PC-9 (cell line): ENCODE results near the gene SLPI. TPM values are rescaled to one million over a fixed set of nuclear protein-coding genes. Genes with fewer than 3 reads are reported as not detected.

Source experiments
- BruUV-seq: library from RNA; stranded (reverse); fragments of 400-500 nt; replicated peaks from 2 replicates; lab custom pipeline; 2021; lab: Mats Ljungman, UMichigan
- CTCF ChIA-PET: fragments of 300-600 bp; sonication (Branson Sonifier 250); formaldehyde crosslinking; loops from one replicate; lab custom pipeline; 2022; ENCODE audit warnings: antibody characterized with exemption; lab: Charles Lee
- POLR2A ChIA-PET: fragments of 300-600 bp; sonication (Branson Sonifier 250); formaldehyde crosslinking; loops from one replicate; lab custom pipeline; 2022; ENCODE audit warnings: antibody characterized with exemption; ENCODE audit not compliant: unreplicated experiment; lab: Charles Lee
- DNase-seq, 2 experiments: peaks; one replicate each; pipeline versions ENCODE4 v3.0.0 to v3.0.0-alpha.2; 2015 to 2022; ENCODE audit warnings: mixed read lengths in 1 of 2
- H2AFZ ChIP-seq: fragments of 200-600 bp; sonication (generic); 2 replicates; pipeline ENCODE4 v1.8.1; 2017; ENCODE audit warnings: antibody characterized with exemption
- H3F3A ChIP-seq: fragments of 200-600 bp; sonication (generic); 2 replicates; pipeline ENCODE4 v1.8.1; 2017; ENCODE audit warnings: antibody characterized with exemption, mild to moderate bottlenecking, low read depth; ENCODE audit not compliant: insufficient read depth
- H3K27ac ChIP-seq: fragments of 200-600 bp; sonication (generic); 2 replicates; pipeline ENCODE4 v1.6.1; 2016; ENCODE audit warnings: mixed run types
- H3K27me3 ChIP-seq: fragments of 200-600 bp; sonication (generic); 2 replicates; pipeline ENCODE4 v1.6.1; 2016; ENCODE audit warnings: low read depth, mixed run types; ENCODE audit not compliant: insufficient read depth
- H3K36me3 ChIP-seq: fragments of 200-600 bp; sonication (generic); 2 replicates; pipeline ENCODE4 v1.6.1; 2016; ENCODE audit warnings: low read depth, mixed run types
- H3K4me1 ChIP-seq: fragments of 200-600 bp; sonication (generic); replicated peaks from 2 replicates; pipeline ENCODE4 v1.6.1; 2016; ENCODE audit warnings: mixed run types; ENCODE audit not compliant: insufficient read depth
- H3K4me2 ChIP-seq: fragments of 200-600 bp; sonication (generic); 2 replicates; pipeline ENCODE4 v1.6.1; 2017; ENCODE audit warnings: mixed run types
- H3K4me3 ChIP-seq: fragments of 200-600 bp; sonication (generic); 2 replicates; pipeline ENCODE4 v1.6.1; 2016; ENCODE audit warnings: mixed run types
- H3K79me2 ChIP-seq: fragments of 200-600 bp; sonication (generic); 2 replicates; pipeline ENCODE4 v1.6.1; 2017; ENCODE audit warnings: low read depth, mixed run types
- H3K9me2 ChIP-seq: fragments of 200-600 bp; sonication (generic); 2 replicates; pipeline ENCODE4 v1.8.1; 2017; ENCODE audit warnings: mild to moderate bottlenecking; ENCODE audit not compliant: insufficient read depth
- H3K9me3 ChIP-seq: fragments of 200-600 bp; sonication (generic); 2 replicates; pipeline ENCODE4 v1.8.1; 2016; ENCODE audit warnings: low read depth; ENCODE audit not compliant: insufficient read depth
- H4K20me1 ChIP-seq: fragments of 200-600 bp; sonication (generic); 2 replicates; pipeline ENCODE4 v1.8.1; 2017; ENCODE audit not compliant: insufficient read depth
- EZH2 ChIP-seq: fragments of 200-600 bp; sonication (generic); IDR thresholded peaks from 2 replicates; pipeline ENCODE4 v1.8.0; 2017; ENCODE audit warnings: antibody characterized with exemption, low read depth
- intact Hi-C: fragments of 100-400 bp; cut with micrococcal nuclease; formaldehyde crosslinking; loops from one replicate; pipeline ENCODE4 v1.10.0; 2022; ENCODE audit not compliant: unreplicated experiment
- total RNA-seq: library from RNA; stranded (reverse); gene quantifications from 2 replicates; pipeline ENCODE4 v1.2.3, GENCODE V29; 2021
- TF ChIP-seq, protein P1 (sequence below): fragments of 200-600 bp; sonication (generic); conservative IDR thresholded peaks from 2 replicates; pipeline ENCODE4 v1.6.1; 2017; ENCODE audit warnings: mixed run types, antibody characterized with exemption, mild to moderate bottlenecking, moderate library complexity

The SLPI gene
- total RNA-seq, 1 experiment from 2014 or later, result 55.1 TPM

DNA sequence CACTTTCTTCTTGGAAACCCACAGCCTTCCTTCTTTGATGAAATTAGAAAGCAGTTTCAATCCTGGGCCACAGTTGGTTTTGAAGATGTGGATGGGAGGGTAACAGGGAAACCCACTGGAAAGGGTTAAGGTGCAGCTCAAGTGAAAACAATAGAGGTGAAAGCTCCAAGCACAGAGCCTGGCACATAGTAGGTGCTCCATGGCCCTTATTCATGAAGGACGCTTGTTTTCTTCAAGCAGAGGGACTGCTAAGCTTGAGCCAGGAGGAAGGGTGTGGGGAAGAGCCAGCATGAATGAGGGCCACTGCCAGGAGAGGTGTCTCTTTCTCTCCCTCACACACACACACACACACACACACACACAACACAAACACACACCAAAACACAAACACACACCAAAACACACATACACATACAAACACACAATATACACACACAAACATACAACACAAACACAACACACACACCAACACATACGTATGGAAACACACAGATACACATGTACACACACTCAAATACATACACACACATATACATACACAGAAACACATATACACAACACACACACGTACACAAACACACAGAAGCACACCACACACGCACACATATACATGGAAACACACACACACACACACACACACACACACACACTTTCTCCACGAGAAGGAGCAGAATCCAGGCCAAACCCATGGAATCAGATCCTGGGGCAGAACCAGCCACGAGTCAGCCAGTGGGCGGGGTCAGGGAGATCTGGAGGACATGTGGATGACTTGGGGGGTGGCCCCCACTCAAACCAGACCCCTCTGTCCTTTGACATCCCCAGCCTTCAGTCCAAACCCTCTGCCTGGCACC, 28.6 kb upstream of the SLPI start:
- Histone ChIP-seq H3K4me1 (peaks cover 29% of the 10 kb centered on the region), H3K4me2 (no peak overlapping the region), H3K9me3 (no peaks in the 10 kb centered on the region), H3K36me3 (no peaks in the 10 kb centered on the region), H3K4me3 (no peak overlapping the region), H3K27me3 (no peaks in the 10 kb centered on the region), H3K9me2 (no peaks in the 10 kb centered on the region), H3F3A (peaks cover 22% of the 10 kb centered on the region; the same call in 1 of the 2 replicates), H4K20me1 (no peaks in the 10 kb centered on the region), H3K27ac (no peak overlapping the region), H2AFZ (no peak overlapping the region), H3K79me2 (no peaks in the 10 kb centered on the region)
- ChIA-PET POLR2A (no interaction called here), CTCF (no interaction called here)
- intact Hi-C loops, result no loop called here
- DNase-seq, result no peak
- BruUV-seq, result no TSS peak
- TF ChIP-seq, protein P1, sequence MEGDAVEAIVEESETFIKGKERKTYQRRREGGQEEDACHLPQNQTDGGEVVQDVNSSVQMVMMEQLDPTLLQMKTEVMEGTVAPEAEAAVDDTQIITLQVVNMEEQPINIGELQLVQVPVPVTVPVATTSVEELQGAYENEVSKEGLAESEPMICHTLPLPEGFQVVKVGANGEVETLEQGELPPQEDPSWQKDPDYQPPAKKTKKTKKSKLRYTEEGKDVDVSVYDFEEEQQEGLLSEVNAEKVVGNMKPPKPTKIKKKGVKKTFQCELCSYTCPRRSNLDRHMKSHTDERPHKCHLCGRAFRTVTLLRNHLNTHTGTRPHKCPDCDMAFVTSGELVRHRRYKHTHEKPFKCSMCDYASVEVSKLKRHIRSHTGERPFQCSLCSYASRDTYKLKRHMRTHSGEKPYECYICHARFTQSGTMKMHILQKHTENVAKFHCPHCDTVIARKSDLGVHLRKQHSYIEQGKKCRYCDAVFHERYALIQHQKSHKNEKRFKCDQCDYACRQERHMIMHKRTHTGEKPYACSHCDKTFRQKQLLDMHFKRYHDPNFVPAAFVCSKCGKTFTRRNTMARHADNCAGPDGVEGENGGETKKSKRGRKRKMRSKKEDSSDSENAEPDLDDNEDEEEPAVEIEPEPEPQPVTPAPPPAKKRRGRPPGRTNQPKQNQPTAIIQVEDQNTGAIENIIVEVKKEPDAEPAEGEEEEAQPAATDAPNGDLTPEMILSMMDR, result no peak
- TF ChIP-seq EZH2, result no peak

DNA sequence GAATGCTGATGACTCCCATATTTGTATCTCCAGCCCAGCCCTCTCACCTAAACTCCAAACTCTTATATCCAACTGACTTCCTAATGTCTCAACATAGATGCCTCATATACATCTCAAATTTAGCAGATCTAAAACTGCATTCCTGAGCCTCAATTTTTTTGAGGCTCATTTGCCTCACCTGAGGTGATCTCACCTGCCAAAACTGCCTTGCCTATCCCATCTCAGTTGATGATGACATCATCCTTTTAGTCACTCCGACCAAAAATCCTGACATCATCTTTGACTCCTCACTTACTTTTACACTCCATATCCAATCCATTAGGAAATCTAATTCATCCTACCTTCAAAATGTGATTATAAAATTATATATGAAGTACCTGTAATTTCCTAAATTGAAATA, 25.6 kb upstream of the SLPI start:
- TF ChIP-seq, protein P1, result no peak
- no peak for TF ChIP-seq EZH2
- Histone ChIP-seq H3K4me2 (no peak overlapping the region), H3K27me3 (no peaks in the 10 kb centered on the region), H3F3A (peaks cover 18% of the 10 kb centered on the region; the same call in 1 of the 2 replicates), H2AFZ (no peak overlapping the region), H3K79me2 (no peaks in the 10 kb centered on the region), H3K27ac (peak overlapping the region; percentile 12; the same call in 1 of the 2 replicates), H3K36me3 (no peaks in the 10 kb centered on the region), H3K4me1 (peaks cover 29% of the 10 kb centered on the region), H3K9me3 (no peaks in the 10 kb centered on the region), H3K4me3 (no peak overlapping the region), H4K20me1 (no peaks in the 10 kb centered on the region), H3K9me2 (no peaks in the 10 kb centered on the region)
- POLR2A ChIA-PET, result no interaction called here
- intact Hi-C loops, result no loop called here
- CTCF ChIA-PET, result no interaction called here
- no TSS peak for BruUV-seq
- DNase-seq, result peak in 1 of 2 experiments; percentile 79

DNA sequence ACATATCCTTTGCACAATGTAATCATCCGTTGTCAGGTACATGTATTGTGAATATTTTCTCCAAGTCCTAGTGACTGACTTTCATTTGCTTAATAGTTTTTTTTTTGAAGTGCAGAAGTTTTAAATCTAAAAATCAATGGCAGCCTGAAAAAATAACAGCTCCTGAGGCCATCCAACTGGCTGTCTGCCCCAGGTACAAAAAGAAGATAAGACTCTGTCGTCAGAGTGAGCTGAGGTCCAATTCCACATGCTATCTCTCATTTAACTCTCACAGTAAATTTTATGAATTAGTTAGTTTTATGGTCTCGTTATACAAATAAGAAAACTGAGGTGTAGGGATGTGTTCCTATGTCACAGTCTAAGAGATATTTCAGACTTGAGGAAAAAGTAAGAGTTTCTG, 21.0 kb upstream of the SLPI start:
- H3K9me3 ChIP-seq, result no peaks in the 10 kb centered on the region
- H3K9me2 ChIP-seq, result no peaks in the 10 kb centered on the region
- no peaks in the 10 kb centered on the region for H3K36me3 ChIP-seq
- no peaks in the 10 kb centered on the region for H4K20me1 ChIP-seq
- H3F3A ChIP-seq, result peaks cover 10% of the 10 kb centered on the region; the same call in 1 of the 2 replicates
- H3K27me3 ChIP-seq, result no peaks in the 10 kb centered on the region
- POLR2A ChIA-PET, result no interaction called here
- no peak overlapping the region for H3K4me3 ChIP-seq
- no peak overlapping the region for H2AFZ ChIP-seq
- H3K79me2 ChIP-seq, result no peaks in the 10 kb centered on the region
- no peak overlapping the region for H3K27ac ChIP-seq
- BruUV-seq, result no TSS peak
- peaks cover 12% of the 10 kb centered on the region; the same call in 1 of the 2 replicates for H3K4me1 ChIP-seq
- H3K4me2 ChIP-seq, result no peak overlapping the region
- CTCF ChIA-PET, result interaction anchor here (0.5 kb wide), 1 partner anchor 513 kb away, joined by 4 read pairs; no protein-coding TSS in a partner anchor
- TF ChIP-seq EZH2, result no peak
- TF ChIP-seq, protein P1, result no peak
- intact Hi-C loops, result no loop called here
- peak in 1 of 2 experiments; percentile 17 for DNase-seq
